ENCODE data around the gene CPPED1.

Gene CPPED1

DNA sequence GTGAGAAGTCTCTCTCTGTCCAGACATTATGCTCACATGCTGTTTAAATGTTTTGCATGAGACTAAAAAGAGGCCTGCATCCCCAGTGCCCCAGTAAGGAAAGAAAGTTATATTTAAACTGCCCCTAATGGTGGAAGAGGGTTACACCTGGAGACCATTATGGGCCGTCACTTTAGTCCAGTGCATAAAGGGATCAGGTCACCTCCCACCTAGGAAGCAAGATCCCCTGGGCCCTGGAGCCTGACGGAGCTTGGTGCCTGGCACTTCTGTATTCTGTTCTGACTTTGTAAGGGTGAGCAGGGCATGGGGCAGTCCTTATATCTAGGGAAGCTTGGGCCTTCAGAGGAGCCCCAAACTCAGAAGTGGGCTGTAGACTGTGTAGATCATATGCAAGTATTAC lies 67.9 kb downstream of the CPPED1 start:
- POLR2A ChIA-PET: no interaction called here
- no peak for DNase-seq (ENCODE audit: low read depth, low spot score)
- TF ChIP-seq, protein P1, sequence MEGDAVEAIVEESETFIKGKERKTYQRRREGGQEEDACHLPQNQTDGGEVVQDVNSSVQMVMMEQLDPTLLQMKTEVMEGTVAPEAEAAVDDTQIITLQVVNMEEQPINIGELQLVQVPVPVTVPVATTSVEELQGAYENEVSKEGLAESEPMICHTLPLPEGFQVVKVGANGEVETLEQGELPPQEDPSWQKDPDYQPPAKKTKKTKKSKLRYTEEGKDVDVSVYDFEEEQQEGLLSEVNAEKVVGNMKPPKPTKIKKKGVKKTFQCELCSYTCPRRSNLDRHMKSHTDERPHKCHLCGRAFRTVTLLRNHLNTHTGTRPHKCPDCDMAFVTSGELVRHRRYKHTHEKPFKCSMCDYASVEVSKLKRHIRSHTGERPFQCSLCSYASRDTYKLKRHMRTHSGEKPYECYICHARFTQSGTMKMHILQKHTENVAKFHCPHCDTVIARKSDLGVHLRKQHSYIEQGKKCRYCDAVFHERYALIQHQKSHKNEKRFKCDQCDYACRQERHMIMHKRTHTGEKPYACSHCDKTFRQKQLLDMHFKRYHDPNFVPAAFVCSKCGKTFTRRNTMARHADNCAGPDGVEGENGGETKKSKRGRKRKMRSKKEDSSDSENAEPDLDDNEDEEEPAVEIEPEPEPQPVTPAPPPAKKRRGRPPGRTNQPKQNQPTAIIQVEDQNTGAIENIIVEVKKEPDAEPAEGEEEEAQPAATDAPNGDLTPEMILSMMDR (IDR thresholded peaks at IDR 0.05; ENCODE audit: insufficient read depth, low read length, missing control alignments): no peak
- H3K4me3 ChIP-seq (ENCODE audit: low read depth, low read length): no peak overlapping the region
- CTCF ChIA-PET: no interaction called here

DNA sequence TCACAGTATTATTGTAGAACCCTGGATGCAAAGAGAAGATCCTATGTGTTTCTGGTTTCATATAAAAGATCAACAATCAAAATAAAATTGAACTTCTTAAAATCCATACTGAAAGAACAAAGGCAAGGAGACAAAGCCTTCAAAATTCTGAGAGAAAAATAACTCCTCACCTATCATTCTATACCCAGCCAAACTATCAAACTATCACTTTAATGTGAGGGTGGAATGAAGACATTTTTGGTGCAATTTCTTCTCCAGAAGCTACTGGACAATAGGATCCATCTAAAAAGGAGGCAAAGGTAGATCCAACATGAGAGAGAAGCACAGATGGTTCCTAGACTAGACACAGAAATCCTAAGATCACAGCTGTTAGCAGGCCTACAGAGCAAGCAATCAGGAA lies 71.1 kb downstream of the CPPED1 start:
- no peak for DNase-seq (ENCODE audit: low read depth, low spot score)
- POLR2A ChIA-PET: no interaction called here
- TF ChIP-seq, protein P1 (IDR thresholded peaks at IDR 0.05; ENCODE audit: insufficient read depth, low read length, missing control alignments): no peak

DNA sequence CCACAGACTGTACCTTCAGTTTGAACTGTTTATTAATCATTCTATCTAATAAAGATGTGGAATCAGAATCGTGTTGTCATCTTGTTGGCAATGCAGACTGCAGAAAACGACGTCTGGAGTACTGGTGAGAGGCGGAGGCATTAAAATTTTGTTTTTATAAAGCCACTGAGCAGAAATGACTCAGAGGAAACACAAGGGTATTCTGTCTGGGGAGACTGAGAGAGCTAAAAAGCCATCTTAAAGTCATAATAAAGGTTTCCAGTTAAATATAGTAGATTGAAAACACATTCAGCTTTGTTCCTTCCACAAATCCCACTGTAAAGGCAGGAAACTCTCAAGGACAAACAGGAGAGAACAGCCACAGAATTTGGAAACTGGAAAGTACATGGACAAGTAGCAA lies 74.2 kb downstream of the CPPED1 start:
- CTCF ChIA-PET: no interaction called here
- TF ChIP-seq, protein P1 (IDR thresholded peaks at IDR 0.05; ENCODE audit: insufficient read depth, low read length, missing control alignments): no peak
- H3K4me3 ChIP-seq (ENCODE audit: low read depth, low read length): no peak overlapping the region
- POLR2A ChIA-PET: interaction anchor here (0.6 to 1.4 kb wide), 4 partner anchors 11 to 895 kb away, joined by 3 to 7 read pairs (median 4); partner anchors contain the start of gene CPPED1
- DNase-seq (ENCODE audit: low read depth, low spot score): peak; percentile 37

More for the DNA sequence above, 71.1 kb downstream of the CPPED1 start:
- CTCF ChIA-PET: no interaction called here
- no peak overlapping the region for H3K4me3 ChIP-seq (ENCODE audit: low read depth, low read length)

DNA sequence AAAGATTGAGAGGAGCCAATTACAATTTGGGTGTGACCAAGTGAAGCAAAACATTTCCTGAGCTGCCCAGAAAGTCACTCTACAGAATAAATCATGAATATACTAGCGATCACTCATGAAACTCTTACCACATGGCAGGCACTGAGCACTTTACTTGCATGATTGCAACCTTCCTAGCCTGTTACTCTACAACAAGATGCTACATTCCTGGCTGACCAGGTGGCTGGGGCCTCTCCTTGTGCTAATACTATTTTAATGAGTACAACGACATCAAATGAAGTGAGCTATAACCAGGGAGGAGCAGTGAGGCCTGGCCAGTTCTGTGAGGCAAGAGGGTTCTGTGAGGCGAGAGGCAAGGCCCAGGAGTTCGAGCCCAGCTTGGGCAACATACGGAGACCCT lies 75.2 kb downstream of the CPPED1 start:
- no peak for DNase-seq (ENCODE audit: low read depth, low spot score)
- no peak overlapping the region for H3K4me3 ChIP-seq (ENCODE audit: low read depth, low read length)
- POLR2A ChIA-PET: interaction anchor here (0.7 kb wide), 1 partner anchor 894 kb away, joined by 3 read pairs; no protein-coding TSS in a partner anchor
- TF ChIP-seq, protein P1 (IDR thresholded peaks at IDR 0.05; ENCODE audit: insufficient read depth, low read length, missing control alignments): no peak
- CTCF ChIA-PET: no interaction called here

DNA sequence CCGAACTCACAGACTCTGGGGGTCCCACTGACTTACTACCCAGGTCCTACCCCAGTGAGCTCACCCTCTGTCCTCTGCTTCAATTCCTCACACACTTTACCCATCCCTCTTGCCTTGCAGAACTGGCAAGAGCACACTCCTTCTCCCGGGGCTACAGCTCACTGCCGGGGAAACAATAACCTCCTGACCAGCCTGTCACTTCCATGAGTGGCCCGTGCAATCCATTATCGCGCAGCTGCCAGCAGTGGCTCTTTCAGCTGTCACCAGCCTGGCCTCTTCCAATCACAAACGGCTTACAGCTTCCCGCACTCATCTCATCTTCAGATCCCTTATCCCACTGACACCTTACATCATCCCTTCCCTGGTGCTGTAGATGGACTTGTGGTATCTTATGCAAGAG lies 79.5 kb downstream of the CPPED1 start:
- TF ChIP-seq, protein P1 (IDR thresholded peaks at IDR 0.05; ENCODE audit: insufficient read depth, low read length, missing control alignments): no peak
- ChIA-PET CTCF (no interaction called here), POLR2A (no interaction called here)
- no peak overlapping the region for H3K4me3 ChIP-seq (ENCODE audit: low read depth, low read length)
- DNase-seq (ENCODE audit: low read depth, low spot score): no peak

DNA sequence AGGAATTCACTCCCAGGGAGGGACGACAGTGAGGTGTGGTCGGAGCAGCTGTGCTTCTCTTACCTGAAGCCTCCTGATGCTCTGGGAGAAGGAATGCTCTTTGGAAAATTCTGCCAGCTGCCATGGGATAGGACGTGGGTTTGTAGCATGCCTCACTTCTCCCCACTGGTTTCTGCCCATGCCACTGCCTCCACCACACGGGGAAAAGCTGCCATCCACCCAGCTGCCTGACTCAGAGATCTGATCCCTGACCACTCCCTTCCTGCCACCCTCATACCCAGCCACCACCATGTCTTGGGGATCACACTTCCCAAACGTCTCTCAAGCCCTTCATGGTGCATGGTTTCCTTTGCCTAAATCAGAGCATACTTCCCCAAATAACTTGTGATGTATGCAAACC lies 80.0 kb downstream of the CPPED1 start:
- POLR2A ChIA-PET: no interaction called here
- TF ChIP-seq, protein P1 (IDR thresholded peaks at IDR 0.05; ENCODE audit: insufficient read depth, low read length, missing control alignments): no peak
- CTCF ChIA-PET: no interaction called here
- no peak overlapping the region for H3K4me3 ChIP-seq (ENCODE audit: low read depth, low read length)
- no peak for DNase-seq (ENCODE audit: low read depth, low spot score)

Measured in AG04449 (cell line).